Measurements from ENCODE around the gene COL4A2.
"Not testable (repeated sequence)": the region's sequence is repeated elsewhere in the genome, so short reads cannot be mapped to it uniquely, and the experiment has no call there.

The COL4A2 gene

DNA sequence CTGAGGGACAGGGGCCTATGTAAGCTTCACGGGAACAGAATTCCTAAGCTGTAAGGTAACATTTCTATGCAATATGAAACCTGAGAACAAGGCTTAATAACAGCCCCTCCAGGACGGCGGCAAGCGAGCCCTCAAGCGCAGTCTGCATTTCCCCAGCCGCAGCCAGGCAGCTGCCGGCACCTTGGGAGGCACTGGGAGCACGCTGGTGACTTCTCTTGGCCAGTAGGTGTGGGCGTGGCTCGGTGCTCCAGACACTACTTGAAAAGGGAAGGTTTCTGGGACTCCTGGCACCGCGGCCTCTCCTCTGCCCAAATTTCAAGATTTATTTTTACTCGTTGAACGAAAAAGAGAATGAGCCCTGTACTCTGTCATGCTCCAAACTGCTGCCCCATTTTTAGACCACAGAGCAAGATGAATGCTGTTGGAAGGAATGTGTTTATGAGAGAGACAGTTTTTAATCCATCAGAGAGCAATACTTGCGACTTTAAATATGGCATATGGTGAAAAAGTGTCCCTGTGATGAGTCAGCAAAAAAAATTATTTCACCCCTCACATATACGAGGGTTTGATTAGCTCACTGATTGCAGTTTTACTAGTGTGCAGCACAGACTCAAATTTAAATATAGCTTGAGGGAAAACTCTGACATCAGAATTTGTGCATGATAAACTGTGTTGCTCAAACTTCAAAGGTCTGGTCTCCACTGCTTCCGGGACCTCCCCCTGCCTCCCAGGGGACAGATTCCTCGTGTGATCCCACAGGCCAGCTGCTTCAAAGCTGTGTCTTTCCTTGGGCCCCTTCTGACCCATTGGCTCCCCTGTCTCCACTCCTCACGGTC lies 81.2 kb downstream of the COL4A2 start:
- no peak for DNase-seq (ENCODE audit: low read depth, low spot score)
- no peak overlapping the region for H3K4me3 ChIP-seq (ENCODE audit: low read length)

DNA sequence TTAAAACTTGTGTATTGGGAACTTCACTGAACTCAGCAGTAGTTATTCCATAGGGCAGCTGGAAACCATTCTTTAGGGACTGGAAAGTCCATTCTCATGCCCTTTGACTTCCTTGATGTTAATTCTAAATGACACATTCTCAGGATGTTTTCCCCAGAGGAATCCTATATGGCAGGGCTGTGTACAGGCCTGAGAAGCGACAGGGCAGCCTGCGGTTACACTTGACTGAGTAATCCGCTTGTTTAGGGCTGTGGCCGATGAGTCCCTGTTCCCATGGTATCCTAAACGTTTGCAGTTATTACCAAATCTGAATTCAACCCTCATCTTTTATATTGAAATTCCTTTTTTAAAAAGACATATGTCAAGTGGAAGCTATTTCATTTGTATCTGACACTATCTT lies 83.5 kb downstream of the COL4A2 start:
- no peak for DNase-seq (ENCODE audit: low read depth, low spot score)
- H3K4me3 ChIP-seq (ENCODE audit: low read length): no peak overlapping the region

DNA sequence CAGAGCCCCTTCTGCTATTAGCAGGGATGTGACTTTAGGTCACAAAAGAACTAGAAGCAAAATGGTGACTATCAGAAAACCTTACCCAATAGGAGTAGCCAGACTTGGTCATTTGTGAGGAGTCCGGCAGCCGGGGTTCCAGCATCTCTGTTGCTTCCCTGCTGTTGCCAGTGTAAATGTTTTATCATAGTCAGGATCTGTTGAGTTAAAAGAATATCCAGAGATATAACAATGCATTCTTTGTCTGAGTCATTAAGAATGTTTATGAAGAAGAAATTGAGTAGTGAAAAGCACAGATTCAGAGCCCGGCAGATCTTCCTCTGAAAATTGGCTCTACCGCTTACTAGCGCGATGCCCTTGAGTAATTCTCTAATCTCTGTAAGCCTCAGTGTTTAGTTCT lies 84.2 kb downstream of the COL4A2 start:
- no peak overlapping the region for H3K4me3 ChIP-seq (ENCODE audit: low read length)
- DNase-seq (ENCODE audit: low read depth, low spot score): no peak

DNA sequence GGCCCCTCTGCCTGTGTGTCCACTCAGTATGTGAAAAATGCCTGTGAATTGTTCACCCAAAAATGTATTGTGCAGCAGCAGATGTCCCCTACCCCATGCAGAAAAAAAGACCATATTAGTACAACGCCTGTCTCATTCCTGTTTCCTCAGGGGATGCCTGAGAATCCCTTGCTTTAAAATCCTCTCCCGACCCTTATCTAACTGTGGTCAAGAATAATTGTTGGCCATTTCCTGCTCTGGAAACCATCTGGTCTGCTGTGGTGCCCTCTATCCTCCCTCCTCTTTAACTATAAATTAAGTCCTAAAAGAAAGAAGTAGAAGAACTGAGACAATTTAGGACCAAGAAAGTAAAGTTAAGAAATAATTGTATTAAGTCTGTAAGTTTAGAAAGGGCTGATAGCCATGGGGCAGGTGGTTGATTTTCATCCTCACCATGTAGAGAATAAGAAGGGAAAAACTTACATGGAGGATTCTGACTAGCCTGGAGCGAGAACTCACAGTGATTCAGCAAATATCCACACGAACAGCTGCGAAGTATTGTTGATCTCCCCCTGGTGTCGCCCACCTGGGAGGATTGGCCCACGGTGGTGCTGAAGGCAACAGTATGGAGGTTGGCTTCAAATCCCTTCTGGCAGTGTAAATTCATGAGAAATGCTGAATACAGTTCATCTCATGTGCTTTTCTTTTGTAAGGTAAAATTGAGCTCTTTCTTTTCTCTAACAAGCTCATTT lies 85.6 kb downstream of the COL4A2 start:
- no peak for DNase-seq (ENCODE audit: low read depth, low spot score)
- no peak overlapping the region for H3K4me3 ChIP-seq (ENCODE audit: low read length)

DNA sequence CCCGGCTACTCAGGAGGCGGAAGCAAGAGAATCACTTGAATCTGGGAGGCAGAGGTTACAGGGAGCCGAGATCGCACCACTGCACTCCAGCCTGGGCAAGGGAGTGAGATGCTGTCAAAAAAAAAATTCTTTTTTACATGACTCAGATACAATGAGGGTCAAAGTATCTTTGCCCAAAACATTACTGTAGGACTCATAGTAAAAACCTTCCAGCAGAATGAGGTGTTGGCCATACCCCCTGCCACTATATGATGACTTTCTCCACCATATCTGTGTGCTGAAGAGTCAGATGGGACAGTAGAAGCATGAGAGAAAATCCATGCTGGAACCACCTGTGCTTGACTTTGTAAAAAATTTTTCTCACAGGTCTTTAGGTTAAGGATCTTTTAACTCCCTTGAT lies 86.7 kb downstream of the COL4A2 start:
- DNase-seq (ENCODE audit: low read depth, low spot score): no peak
- H3K4me3 ChIP-seq (ENCODE audit: low read length): no peak overlapping the region

DNA sequence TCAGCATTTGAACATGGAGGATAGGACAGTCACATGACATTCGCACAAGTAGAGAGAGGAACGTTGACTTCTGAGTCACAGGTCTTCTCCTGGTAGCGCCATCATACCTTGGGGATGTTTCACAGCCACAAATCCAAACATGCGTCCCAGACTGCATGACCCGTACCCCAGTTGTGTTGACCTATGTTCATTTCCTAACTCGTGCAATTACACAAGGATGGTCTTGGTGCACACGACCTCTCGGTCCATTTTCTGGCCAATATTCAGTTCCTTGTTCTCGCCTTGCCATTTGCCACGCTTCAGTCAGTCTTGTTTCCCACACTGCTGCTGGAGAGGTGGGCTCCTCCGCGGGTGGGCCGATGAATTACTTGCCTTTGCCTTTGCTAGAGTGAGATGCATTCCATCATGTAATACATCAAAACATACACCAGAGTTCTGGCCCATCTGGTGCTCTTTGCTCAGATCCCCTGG lies 87.3 kb downstream of the COL4A2 start:
- no peak for DNase-seq (ENCODE audit: low read depth, low spot score)
- no peak overlapping the region for H3K4me3 ChIP-seq (ENCODE audit: low read length)

DNA sequence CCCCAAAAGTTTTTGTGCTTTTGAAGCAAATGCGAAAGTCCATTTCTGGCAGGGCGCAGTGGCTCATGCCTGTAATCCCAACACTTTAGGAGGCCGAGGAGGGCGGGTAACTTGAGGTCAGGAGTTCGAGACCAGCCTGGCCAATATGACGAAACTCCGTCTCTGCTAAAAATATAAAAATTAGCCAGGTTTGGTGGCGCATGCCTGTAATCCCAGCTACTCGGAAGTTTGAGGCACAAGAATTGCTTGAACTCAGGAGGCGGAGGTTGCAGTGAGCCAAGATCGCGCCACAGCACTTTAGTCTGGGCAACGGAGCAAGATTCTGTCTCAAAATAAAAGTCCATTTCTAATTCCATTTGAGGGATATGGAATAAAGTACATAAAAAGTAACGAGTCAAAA lies 88.5 kb downstream of the COL4A2 start:
- not testable (repeated sequence) for DNase-seq (ENCODE audit: low read depth, low spot score); H3K4me3 ChIP-seq (ENCODE audit: low read length)

DNA sequence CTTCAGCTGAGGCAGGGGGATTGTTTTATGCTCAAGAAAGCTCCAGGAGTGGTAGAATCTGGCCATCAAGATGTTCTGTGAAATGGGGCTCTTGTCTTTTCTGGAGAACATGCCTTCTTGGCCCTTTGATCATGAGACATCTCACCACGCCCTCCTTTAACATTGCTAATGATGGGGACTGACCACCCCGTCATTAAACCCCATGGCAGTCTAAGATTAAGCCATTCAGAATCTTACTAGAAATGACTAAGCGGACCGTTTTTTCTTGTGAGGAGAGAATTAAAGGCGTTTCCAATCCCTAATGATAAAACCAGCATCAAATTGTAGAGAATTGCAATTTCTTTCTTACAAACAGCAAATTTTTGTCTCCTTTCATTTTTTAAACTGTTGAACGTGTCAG lies 89.4 kb downstream of the COL4A2 start:
- DNase-seq (ENCODE audit: low read depth, low spot score): no peak
- H3K4me3 ChIP-seq (ENCODE audit: low read length): no peak overlapping the region

DNA sequence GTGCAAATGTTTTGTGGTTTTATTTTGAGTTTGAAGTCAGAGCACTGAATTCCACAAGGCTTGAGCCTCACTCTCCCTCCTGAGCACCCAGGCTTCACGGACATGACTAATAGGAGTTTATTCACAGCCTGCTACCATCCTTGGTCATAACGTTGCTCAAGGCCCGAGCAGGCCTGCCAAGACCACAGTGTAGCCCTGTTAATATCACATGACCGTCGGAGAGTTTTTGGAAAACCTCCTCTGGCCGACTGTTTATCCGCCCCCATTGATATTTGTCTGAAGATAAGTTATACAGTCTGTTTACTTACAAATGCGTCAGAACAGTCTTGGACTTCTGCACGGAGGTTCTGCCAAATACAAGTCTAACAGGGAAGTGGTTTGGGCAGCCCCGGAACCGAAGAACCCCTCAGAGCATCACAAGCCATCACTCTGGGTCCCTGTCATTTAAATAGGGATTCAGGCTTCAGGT lies 89.9 kb downstream of the COL4A2 start:
- DNase-seq (ENCODE audit: low read depth, low spot score): no peak
- H3K4me3 ChIP-seq (ENCODE audit: low read length): no peak overlapping the region

DNA sequence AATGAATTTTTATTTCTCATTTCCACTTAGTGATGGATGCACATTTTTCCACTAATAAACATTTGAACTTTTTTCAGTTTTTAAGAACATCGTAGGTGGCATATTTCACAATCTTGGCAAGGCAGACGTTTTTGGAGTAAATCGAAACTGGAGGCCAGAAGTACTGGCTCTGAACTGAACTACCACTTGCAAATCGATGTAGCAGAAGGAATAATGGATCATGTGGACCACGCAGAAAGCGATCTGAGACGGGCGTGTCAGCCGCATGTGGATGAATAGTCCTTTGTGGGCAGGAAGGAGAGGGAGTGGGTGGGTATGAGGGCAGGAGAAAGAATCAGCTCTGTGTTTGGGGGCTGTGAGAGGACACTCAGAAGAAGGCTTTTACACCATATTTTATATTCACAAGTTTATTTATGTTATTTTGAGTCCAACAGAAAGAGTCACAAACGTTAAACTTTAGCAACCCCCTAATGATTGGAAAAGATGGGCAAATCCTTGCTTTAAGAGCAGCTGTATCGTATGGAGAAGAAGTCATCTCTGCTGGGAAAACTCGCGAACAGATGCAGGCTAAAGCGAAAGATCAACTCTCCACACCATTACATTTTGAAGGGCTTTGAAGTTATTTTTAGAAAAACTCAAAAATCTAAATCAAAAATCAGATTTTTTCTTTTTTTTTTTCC lies 90.5 kb downstream of the COL4A2 start:
- DNase-seq (ENCODE audit: low read depth, low spot score): no peak
- H3K4me3 ChIP-seq (ENCODE audit: low read length): no peak overlapping the region

DNA sequence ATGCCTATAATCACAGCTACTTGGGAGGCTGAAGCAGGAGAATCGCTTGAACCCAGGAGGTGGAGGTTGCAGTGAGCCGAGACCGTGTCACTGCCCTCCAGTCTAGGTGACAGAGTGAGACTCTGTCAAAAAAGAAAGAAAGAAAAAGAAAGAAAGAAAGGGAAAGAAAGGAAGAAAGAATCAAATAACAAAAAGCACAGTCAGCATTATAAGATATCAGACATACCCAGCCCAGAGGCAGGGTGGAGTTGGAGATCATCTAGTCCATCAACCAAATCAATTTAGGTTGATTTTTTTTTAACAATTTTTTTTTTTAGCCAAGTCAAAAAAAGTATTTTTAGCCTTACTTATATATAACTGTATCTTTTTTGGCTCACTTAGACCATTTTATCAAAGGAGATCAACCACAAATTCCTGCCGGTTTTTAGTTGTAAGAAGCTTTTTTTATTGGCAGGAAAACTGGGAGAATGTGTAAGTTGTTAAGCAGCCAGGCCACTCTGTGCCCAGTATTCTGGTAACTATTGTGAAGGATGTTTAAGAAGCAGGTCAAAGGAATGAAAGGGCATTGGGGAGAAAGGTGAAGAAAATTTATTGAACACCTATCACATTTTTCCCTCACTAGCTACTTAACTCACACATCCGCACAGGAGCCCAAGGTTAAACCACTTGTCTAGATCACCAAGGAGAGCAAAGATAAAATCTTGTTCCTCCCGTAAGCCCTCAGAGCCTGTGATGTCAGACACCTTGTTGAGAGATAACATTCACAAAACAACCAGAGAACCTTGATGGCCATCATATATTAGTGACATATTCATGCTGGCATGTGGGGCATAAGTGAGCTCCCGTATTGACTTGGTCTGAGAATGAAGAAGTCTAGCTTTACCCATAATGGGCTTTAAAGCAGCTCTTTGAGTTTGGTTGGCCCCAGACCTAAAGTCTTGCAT lies 91.8 kb downstream of the COL4A2 start:
- no peak for DNase-seq (ENCODE audit: low read depth, low spot score)
- H3K4me3 ChIP-seq (ENCODE audit: low read length): no peak overlapping the region

DNA sequence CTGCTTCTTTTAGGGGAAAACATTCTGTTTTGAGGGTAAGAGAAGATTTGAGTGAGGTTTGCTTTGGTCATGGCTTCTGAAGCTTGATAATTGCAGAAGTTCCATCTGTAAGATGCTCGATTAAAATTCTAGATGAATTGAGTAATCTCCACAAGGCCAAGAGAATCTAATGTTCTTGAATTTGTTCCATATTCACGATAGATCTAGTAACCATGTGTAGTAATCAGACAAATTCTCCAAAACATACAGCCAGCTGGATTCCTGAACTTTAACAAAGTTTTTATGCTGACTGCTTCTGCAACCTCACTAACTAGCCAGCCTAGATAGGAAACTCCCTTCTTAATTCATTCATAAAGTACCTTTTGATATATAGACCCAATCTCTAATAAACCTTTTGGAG lies 92.7 kb downstream of the COL4A2 start:
- DNase-seq (ENCODE audit: low read depth, low spot score): no peak
- H3K4me3 ChIP-seq (ENCODE audit: low read length): no peak overlapping the region

DNA sequence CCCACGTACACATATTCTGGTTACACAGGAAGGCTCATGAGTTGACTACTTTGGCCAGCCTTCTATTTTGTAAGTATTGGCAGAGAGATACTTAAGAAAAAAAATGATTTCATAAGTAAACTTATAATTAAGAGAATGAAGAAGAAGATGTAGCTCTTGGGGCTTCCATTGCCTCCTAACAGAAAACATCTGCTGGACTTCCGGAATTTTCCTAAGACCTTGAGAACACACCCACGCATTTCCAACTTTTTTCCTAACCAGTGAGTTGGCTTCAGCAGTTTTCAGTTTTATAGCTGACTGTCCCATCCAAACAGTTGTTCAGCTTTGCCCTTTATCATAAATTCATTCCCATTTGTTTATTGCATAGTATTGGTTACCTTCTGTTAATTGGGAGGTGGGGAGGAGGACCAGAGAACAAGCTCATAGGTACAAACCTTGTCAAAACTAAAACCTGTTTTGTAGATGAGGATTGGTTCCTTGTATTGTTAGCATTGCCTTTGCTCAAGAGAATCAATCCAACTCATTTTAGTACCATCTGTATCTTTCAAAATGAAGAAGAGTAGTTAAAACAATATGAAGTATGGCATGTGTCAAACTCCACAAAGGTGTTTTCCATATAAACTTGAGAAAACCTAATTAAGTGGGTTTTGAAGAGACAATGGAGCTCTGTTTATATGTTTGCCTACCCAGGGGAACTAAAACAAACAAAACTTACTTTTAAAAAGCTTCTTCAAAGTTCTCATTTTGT lies 93.9 kb downstream of the COL4A2 start:
- DNase-seq (ENCODE audit: low read depth, low spot score): no peak

DNA sequence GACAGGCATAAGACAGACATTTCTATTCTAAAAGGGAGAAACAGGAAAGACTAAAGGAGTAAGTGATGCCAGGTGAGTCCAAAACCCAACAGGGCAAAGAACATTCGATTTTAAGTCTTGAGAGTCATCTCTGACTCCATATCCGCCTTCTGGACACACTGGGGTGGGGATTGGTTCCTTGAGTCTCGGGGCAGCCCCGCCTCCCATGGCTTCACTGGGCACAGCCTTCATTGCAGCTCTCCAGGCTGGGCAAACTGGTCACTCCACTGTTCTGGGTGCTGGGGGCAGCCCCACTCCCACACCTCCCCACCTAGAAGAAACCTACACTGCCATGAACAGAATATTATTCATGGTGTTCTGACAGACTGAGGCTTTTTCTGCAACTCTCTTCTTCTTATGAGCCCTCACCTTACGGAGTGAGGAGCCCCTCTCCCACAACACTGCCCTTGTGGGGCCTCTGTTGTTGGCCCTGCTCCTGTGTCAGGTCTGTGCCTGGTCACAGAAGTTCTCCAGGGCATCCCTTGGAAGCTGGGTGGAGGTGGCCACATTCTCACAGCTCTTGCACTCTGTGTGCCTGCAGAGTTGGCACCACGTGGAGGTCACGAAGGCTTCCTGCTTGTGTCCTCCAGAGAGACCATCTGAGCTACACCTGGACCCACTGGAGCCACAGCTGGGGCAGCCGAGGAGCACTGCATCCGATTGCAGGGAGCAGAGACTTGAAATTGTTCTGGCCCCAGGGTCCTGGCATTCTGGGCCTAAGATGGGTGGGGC lies 95.4 kb downstream of the COL4A2 start:
- no peak overlapping the region for H3K4me3 ChIP-seq (ENCODE audit: low read length)
- no peak for DNase-seq (ENCODE audit: low read depth, low spot score)

More for the DNA sequence above, 93.9 kb downstream of the COL4A2 start:
- H3K4me3 ChIP-seq (ENCODE audit: low read length): no peak overlapping the region

DNA sequence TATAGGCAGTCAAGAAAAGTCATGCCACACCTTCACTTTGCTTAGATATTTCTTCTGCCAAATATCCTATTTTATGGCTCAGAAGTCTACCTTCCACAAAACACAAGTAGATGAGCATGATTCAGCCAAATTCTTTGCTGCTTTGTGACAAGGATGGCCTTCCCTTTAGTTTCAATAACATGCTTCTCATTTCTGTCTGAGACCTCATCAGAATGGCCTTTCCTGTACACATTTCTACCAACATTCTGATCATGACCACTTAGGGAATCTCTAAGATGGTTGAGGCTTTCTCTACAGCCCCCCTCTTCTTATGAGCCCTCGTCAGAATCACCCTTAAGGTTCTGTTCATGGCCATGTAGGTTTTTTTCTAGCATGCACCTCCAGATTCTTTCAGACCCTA lies 96.2 kb downstream of the COL4A2 start:
- DNase-seq (ENCODE audit: low read depth, low spot score): no peak
- no peak overlapping the region for H3K4me3 ChIP-seq (ENCODE audit: low read length)

DNA sequence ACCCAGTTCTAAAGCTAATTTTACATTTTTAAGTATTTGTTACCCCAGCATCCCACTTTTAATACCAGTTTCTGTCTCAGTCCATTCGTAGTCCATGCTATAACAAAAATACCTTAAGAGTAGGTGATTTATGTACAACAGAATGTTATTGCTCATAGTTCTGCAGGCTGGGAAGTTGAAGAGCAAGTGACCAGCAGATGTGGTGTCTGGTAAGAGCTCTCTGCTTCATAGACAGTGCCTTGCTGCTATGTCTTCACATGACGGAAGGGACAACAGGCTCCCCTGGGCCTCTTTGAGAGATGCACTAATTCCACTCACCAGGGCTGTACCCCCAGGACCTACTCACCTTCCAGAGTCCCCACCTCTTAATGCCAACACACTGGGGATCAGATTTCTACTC lies 96.6 kb downstream of the COL4A2 start:
- DNase-seq (ENCODE audit: low read depth, low spot score): no peak
- H3K4me3 ChIP-seq (ENCODE audit: low read length): no peak overlapping the region

DNA sequence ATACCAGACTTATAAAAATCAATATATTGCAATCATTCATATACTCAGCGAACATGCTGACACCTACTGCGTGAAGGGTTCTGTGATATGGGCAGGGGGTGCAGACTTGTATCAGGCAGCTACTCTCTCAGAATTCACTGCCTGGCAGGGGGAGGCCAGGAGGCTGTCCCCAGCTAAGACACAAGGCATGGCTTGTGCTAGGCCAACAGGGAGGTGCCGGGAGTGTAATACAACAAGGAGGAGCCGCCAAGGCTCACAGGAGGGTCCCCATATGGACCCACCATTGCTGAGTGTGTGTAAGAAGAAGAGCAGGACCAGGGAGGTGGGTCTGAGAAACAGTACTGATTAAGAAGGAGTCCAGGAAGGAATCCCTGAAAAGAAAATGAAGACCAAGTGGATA lies 97.2 kb downstream of the COL4A2 start:
- no peak overlapping the region for H3K4me3 ChIP-seq (ENCODE audit: low read length)
- no peak for DNase-seq (ENCODE audit: low read depth, low spot score)
